Spleen (tissue), 11 donors: ENCODE measurements around the gene PACSIN1. TPM values are rescaled to one million over a fixed set of nuclear protein-coding genes. Genes with fewer than 3 reads are reported as not detected.

Experiments used
- DNase-seq: peaks from one replicate; pipeline ENCODE4 v3.0.0-alpha.2; 2020
- H3K27ac ChIP-seq, 8 donors: fragments of 200-600 bp; sonication (generic) in 7 of 8; 1 replicate in 4 of 8; 2 replicates in 4 of 8; pipeline versions ENCODE4 v1.5.0 to v1.8.0; 2016 to 2021; ENCODE audit warnings: inconsistent platforms in 4 of 8, mild to moderate bottlenecking in 4 of 8, moderate library complexity in 1 of 8
- H3K27me3 ChIP-seq, 7 donors: fragments of 200-600 bp; sonication (generic) in 6 of 7; replicated peaks in 1 of 7; 1 replicate in 4 of 7; 2 replicates in 3 of 7; pipeline versions ENCODE4 v1.5.0 to v1.8.0; 2016 to 2021; ENCODE audit warnings: inconsistent platforms in 3 of 7, mild to moderate bottlenecking in 1 of 7
- H3K36me3 ChIP-seq, 6 donors: fragments of 200-600 bp; sonication (generic) in 5 of 6; 1 replicate in 4 of 6; 2 replicates in 2 of 6; pipeline versions ENCODE4 v1.5.0 to v1.8.0; 2016 to 2021; ENCODE audit warnings: inconsistent platforms in 2 of 6
- H3K4me1 ChIP-seq, 6 donors: fragments of 200-600 bp; sonication (generic) in 5 of 6; 1 replicate in 3 of 6; 2 replicates in 3 of 6; pipeline versions ENCODE4 v1.5.0 to v1.8.0; 2016 to 2021; ENCODE audit warnings: inconsistent platforms in 3 of 6
- H3K4me3 ChIP-seq, 8 donors: fragments of 200-600 bp; sonication (generic) in 7 of 8; 1 replicate in 4 of 8; 2 replicates in 4 of 8; pipeline versions ENCODE4 v1.5.0 to v1.8.0; 2016 to 2021; ENCODE audit warnings: inconsistent platforms in 4 of 8, mild to moderate bottlenecking in 4 of 8, moderate library complexity in 2 of 8
- H3K9me3 ChIP-seq, 8 donors: fragments of 200-600 bp; sonication (generic) in 7 of 8; 1 replicate in 4 of 8; 2 replicates in 4 of 8; pipeline versions ENCODE4 v1.5.0 to v1.8.0; 2016 to 2021; ENCODE audit warnings: inconsistent platforms in 4 of 8
- POLR2A ChIP-seq, 3 donors: fragments of 450-650 bp; IDR thresholded peaks; one replicate each; pipeline ENCODE4 v1.5.1; 2017; ENCODE audit warnings: antibody characterized with exemption in 3 of 3, mild to moderate bottlenecking in 1 of 3
- POLR2AphosphoS5 ChIP-seq, 3 donors: sonication (generic); formaldehyde crosslinking; IDR thresholded peaks; one replicate each; pipeline ENCODE4 v1.5.1; 2017; ENCODE audit warnings: antibody characterized with exemption in 3 of 3
- WGBS, 5 donors: extraction: QIAGEN DNeasy Blood & Tissue Kit in 3 of 5; methylation state at CpG; one replicate each; pipeline versions ENCODE4 v1.1.5 to v1.1.7; 2013 to 2018; 5-methylcytosine and 5-hydroxymethylcytosine counted together
- intact Hi-C: fragments of 100-400 bp; cut with DNase I; formaldehyde crosslinking; loops from one replicate; pipeline ENCODE4 v1.15.0; 2023; ENCODE audit warnings: low total_unique reads
- polyA plus RNA-seq, 3 donors: library from polyadenylated mRNA; stranded (reverse); fragments of 200-250 nt; gene quantifications; one replicate each; pipeline ENCODE4 v1.2.1, GENCODE V29; 2013
- total RNA-seq, 7 donors: library from RNA; depleted of rRNA in 3 of 7; stranded (reverse); fragments of >200 nt in 3 of 7; fragmentation: NEBNext Ultra II Directional in 4 of 7; extraction: Animal tissue kit (Norgen Biotek cat#: 25700) in 4 of 7; gene quantifications; one replicate each; pipeline versions ENCODE4 v1.1.0 to v1.2.1, GENCODE V29; 2016 to 2021
- TF ChIP-seq, protein P1 (sequence below), 11 experiments: fragments of 200-600 bp in 7 of 11; fragments of 450-650 bp in 4 of 11; sonication (generic) in 4 of 11; IDR thresholded peaks in 8 of 11; conservative IDR thresholded peaks in 3 of 11; 1 replicate in 7 of 11; 2 replicates in 4 of 11; pipeline versions ENCODE4 v1.4.0 to v1.8.0; 2016 to 2021; ENCODE audit warnings: antibody characterized with exemption in 11 of 11, inconsistent platforms in 4 of 11, mild to moderate bottlenecking in 1 of 11
- donor health status: healthy with polysubstance abuse.
- donor health status: DM: no; HTN: no; CAD: no; lungs with moderate emphysema.
- donor health status: DM: no; HTN: no; CAD: no.
- donor health status: Bipolar disorder and iron deficiency.
- donor health status: healthy.
- donor health status: DM: no; HTN: no; CAD: no.
- donor health status: DM: yes; HTN: yes; CAD: no.

The PACSIN1 gene
- total and polyA plus RNA-seq, 10 donors: 0.66 to 2.8 (median 1.3) TPM

DNA sequence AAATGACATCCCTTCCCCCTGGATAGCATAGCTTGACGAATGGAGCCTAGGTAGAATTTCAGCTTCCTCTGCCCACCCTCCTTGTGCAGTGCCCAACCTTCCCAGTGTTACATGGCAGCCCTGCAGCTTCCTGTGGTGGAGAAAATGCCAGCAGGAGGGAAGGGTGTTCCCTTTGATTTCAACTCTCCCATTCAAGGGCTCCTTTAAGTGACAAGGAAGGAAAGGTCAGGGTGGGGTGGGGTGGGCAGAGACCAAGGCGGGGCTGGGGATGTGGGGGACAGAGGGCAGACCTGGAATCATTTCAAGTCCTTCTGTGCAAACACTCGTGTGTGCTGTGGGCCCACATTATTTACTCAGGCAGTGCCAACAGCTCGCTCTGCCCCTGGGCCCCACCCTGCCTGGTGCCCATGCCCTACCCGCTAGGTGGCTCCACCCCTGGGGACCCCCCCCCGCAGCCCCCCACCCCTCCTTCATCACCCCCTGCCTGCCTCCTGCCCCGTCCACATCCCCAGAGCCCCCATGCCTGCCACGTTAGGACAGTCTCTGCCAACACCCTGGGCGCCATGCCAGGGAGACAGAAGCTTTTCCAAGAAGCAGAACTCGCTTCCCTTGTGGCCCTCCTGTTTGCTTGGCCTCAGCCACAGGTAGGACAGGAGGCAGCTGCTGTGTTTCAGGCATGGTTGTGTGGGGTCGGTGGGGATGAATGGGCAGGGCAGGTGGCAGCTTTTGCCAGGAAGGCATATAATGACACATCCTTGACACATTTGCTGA lies 80.9 kb downstream of the PACSIN1 start:
- DNase-seq: no peak
- H3K27me3 ChIP-seq: peaks cover 0 to 11% (median 0%) of the 10 kb centered on the region in 7 donors
- WGBS, 5 donors: 24 to 38% (median 27%) methylated on average over 10 to 11 of the region's 11 CpGs
- intact Hi-C loops: no loop called here
- H3K27ac ChIP-seq: no peak overlapping the region
- TF ChIP-seq POLR2A (IDR thresholded peaks at IDR 0.05): no peak
- TF ChIP-seq POLR2AphosphoS5 (IDR thresholded peaks at IDR 0.05): no peak
- TF ChIP-seq, protein P1, sequence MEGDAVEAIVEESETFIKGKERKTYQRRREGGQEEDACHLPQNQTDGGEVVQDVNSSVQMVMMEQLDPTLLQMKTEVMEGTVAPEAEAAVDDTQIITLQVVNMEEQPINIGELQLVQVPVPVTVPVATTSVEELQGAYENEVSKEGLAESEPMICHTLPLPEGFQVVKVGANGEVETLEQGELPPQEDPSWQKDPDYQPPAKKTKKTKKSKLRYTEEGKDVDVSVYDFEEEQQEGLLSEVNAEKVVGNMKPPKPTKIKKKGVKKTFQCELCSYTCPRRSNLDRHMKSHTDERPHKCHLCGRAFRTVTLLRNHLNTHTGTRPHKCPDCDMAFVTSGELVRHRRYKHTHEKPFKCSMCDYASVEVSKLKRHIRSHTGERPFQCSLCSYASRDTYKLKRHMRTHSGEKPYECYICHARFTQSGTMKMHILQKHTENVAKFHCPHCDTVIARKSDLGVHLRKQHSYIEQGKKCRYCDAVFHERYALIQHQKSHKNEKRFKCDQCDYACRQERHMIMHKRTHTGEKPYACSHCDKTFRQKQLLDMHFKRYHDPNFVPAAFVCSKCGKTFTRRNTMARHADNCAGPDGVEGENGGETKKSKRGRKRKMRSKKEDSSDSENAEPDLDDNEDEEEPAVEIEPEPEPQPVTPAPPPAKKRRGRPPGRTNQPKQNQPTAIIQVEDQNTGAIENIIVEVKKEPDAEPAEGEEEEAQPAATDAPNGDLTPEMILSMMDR (IDR thresholded peaks at IDR 0.05 in 8 of 11, conservative IDR thresholded peaks at IDR 0.05 in 3 of 11): no peak
- H3K9me3 ChIP-seq: no peaks in the 10 kb centered on the region
- no peaks in the 10 kb centered on the region for H3K36me3 ChIP-seq
- H3K4me1 ChIP-seq: peaks cover 0 to 17% (median 0%) of the 10 kb centered on the region in 6 donors
- no peak overlapping the region for H3K4me3 ChIP-seq

DNA sequence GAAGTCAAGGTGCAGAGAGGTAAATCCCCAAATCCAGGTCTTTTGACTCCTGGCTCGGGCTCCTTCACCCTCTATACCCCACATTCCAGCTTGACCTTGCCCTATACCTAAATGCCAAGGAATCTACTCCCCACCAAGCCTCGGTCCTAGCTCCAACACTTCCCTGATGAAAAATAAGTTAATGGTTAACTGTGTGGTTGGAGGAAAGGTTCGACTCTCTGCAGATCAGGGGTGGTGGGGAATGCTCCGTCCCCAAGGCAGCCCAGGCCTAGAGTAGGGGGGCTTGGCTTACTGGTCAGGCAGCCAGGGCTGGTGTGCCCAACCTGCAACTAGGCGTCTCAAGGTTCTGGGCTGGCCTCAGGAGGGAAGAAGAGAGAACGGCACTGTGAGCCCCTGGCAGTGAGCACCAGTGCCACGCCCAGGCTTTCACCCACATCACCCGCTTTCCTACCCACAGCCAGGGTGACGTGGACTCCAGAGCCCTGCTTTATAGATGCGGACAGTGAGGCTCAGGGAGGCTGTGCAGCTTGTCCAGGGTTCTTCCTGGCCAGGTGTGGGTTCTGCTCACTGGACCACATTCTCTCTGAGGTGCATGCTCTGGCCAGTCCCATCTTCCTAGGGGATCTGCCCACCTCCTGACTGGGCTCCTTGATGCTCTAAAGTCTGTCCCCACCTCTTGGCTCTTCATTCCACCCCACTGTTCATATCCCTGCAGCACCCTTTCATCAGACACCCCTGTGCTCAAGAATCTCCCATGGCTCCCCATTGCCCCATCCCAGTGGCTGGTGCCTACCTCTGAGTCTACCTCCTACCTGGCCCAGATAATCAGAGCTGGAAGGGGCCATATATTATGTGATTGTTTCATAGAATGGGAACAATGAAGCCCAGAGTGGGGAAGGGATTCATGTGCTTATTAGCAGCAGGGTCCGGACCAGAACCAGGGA lies 82.1 kb downstream of the PACSIN1 start:
- Histone ChIP-seq H3K27ac (no peak overlapping the region), H3K4me3 (no peak overlapping the region), H3K4me1 (peaks cover 0 to 17% (median 0%) of the 10 kb centered on the region in 6 donors), H3K36me3 (no peaks in the 10 kb centered on the region), H3K27me3 (peaks cover 0 to 11% (median 0%) of the 10 kb centered on the region in 7 donors), H3K9me3 (no peaks in the 10 kb centered on the region)
- 84 to 91% (median 89%) methylated on average over 7 to 11 of the region's 11 CpGs for WGBS, 5 donors
- intact Hi-C loops: no loop called here
- DNase-seq: no peak
- no peak for TF ChIP-seq POLR2AphosphoS5 (IDR thresholded peaks at IDR 0.05)
- TF ChIP-seq, protein P1 (IDR thresholded peaks at IDR 0.05 in 8 of 11, conservative IDR thresholded peaks at IDR 0.05 in 3 of 11): no peak
- no peak for TF ChIP-seq POLR2A (IDR thresholded peaks at IDR 0.05)

DNA sequence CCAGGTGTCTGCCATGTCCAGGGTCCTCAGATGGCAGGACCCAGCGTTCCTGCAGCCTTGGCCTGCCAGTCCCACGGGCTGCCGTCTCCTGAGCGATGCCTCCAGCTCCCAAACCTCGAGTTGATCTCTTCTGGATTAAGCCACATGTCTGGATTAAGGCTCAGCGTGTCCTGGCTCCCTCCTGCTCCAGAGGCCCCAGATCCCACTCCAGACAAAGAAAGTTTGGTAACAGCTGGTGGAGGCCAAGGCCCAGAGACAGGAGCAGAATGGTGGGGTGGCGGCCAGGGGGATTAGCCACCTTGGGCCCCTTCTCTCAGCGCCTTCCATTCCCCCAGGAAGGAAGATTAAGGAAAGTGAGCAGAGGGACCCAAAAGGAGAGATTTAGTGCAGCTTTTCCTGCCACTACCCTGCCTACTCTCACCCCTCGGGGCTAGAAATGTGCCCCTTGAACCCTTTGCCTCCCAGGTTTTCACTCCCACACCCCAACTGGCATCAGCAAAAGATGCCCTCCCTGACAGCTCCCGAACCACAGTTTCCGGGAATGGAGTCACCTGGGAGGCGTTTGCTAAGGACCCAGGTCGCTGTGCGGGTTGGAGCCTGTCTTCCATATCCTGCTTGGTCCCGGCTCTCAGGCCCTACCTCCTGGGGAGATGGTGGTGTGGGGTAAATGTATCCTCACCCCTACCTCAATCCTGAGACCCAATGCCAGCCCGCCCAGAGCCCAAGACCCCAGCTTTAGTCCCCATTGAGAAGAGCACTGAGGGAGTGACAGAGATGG lies 83.3 kb downstream of the PACSIN1 start:
- TF ChIP-seq POLR2AphosphoS5 (IDR thresholded peaks at IDR 0.05): no peak
- TF ChIP-seq POLR2A (IDR thresholded peaks at IDR 0.05): no peak
- TF ChIP-seq, protein P1 (IDR thresholded peaks at IDR 0.05 in 8 of 11, conservative IDR thresholded peaks at IDR 0.05 in 3 of 11): no peak
- Histone ChIP-seq H3K27ac (no peak overlapping the region), H3K27me3 (peaks cover 0 to 11% (median 0%) of the 10 kb centered on the region in 7 donors), H3K4me3 (no peak overlapping the region), H3K36me3 (no peaks in the 10 kb centered on the region), H3K9me3 (no peaks in the 10 kb centered on the region), H3K4me1 (peaks cover 0 to 17% (median 2%) of the 10 kb centered on the region in 6 donors)
- intact Hi-C loops: no loop called here
- WGBS, 5 donors: 83 to 90% (median 89%) methylated on average over 15 to 16 of the region's 16 CpGs
- DNase-seq: no peak
